ENCODE measurements around the gene CRIM1.

The CRIM1 gene

GRCh38 chr2:36394804-36395203 lies 39.2 kb downstream of the CRIM1 start:
- Histone ChIP-seq H3K23ac (ENCODE audit: low read length in 2 of 2) (no peak overlapping the region), H3K9me3 (ENCODE audit: control insufficient read depth, low read length) (no peaks in the 10 kb centered on the region), H2AK5ac (ENCODE audit: low read length, severe bottlenecking) (no peak overlapping the region), H3K4me1 (ENCODE audit: control insufficient read depth, insufficient read depth, low read depth, low read length) (peaks cover 8% of the 10 kb centered on the region), H3K4ac (ENCODE audit: low read depth in 1 of 2, low read length in 2 of 2) (no peak overlapping the region), H3K18ac (ENCODE audit: low read depth in 1 of 2, low read length in 2 of 2) (no peak overlapping the region), H2BK15ac (ENCODE audit: low read depth, poor library complexity, severe bottlenecking) (no peak overlapping the region), H3K4me3 (ENCODE audit: insufficient read depth in 1 of 2, low read depth in 1 of 2, low read length in 2 of 2) (no peak overlapping the region), H3K79me1 (replicated peaks; ENCODE audit: low read length, poor library complexity, severe bottlenecking) (peaks cover 4% of the 10 kb centered on the region), H2AFZ (ENCODE audit: low read depth, low read length) (no peak overlapping the region), H3K9ac (ENCODE audit: low read length) (no peak overlapping the region), H2BK120ac (ENCODE audit: low read depth, low read length) (no peak overlapping the region), H3K27me3 (ENCODE audit: control insufficient read depth in 1 of 2, insufficient read depth in 1 of 2, low read length in 2 of 2) (no peaks in the 10 kb centered on the region), H3K14ac (ENCODE audit: low read length in 2 of 2) (no peak overlapping the region), H2BK12ac (ENCODE audit: low read length in 2 of 2) (no peak overlapping the region), H3K4me2 (ENCODE audit: low read length, poor library complexity, severe bottlenecking) (no peak overlapping the region), H4K8ac (ENCODE audit: low read length) (no peak overlapping the region), H2BK5ac (ENCODE audit: low read depth, low read length, poor library complexity, severe bottlenecking) (no peak overlapping the region), H3K36me3 (ENCODE audit: control insufficient read depth in 1 of 2, insufficient read depth in 2 of 2, low read depth in 1 of 2, low read length in 2 of 2) (peaks cover 4 to 16% of the 10 kb centered on the region in 2 experiments), H3K27ac (ENCODE audit: low read length, poor library complexity, severe bottlenecking) (no peak overlapping the region), H4K91ac (ENCODE audit: low read length) (no peak overlapping the region)
- DNase-seq = no peak
- 100% methylated on average over 2 of the region's 6 CpGs for WGBS

- H3K4ac ChIP-seq (ENCODE audit: low read depth in 1 of 2, low read length in 2 of 2) = peak overlapping the region in 1 of 2 experiments; percentile 15
- no peak overlapping the region for H3K14ac ChIP-seq (ENCODE audit: low read length in 2 of 2)
- H3K27ac ChIP-seq (ENCODE audit: low read length, poor library complexity, severe bottlenecking) = no peak overlapping the region
- no peak overlapping the region for H2BK12ac ChIP-seq (ENCODE audit: low read length in 2 of 2)
- H3K23ac ChIP-seq (ENCODE audit: low read length in 2 of 2) = no peak overlapping the region
- no peak overlapping the region for H2AFZ ChIP-seq (ENCODE audit: low read depth, low read length)
- H3K4me3 ChIP-seq (ENCODE audit: insufficient read depth in 1 of 2, low read depth in 1 of 2, low read length in 2 of 2) = no peak overlapping the region
- no peaks in the 10 kb centered on the region for H3K27me3 ChIP-seq (ENCODE audit: control insufficient read depth in 1 of 2, insufficient read depth in 1 of 2, low read length in 2 of 2)
- 89% methylated on average over 3 of the region's 4 CpGs for WGBS
- peaks cover 7% of the 10 kb centered on the region for H3K79me1 ChIP-seq (replicated peaks; ENCODE audit: low read length, poor library complexity, severe bottlenecking)
- no peaks in the 10 kb centered on the region for H3K9me3 ChIP-seq (ENCODE audit: control insufficient read depth, low read length)
- no peak overlapping the region for H3K18ac ChIP-seq (ENCODE audit: low read depth in 1 of 2, low read length in 2 of 2)
- no peak overlapping the region for H2BK5ac ChIP-seq (ENCODE audit: low read depth, low read length, poor library complexity, severe bottlenecking)
- no peak overlapping the region for H3K9ac ChIP-seq (ENCODE audit: low read length)
- H3K4me1 ChIP-seq (ENCODE audit: control insufficient read depth, insufficient read depth, low read depth, low read length) = peaks cover 7% of the 10 kb centered on the region
- H2BK15ac ChIP-seq (ENCODE audit: low read depth, poor library complexity, severe bottlenecking) = no peak overlapping the region
- peaks cover 4 to 18% of the 10 kb centered on the region in 2 experiments for H3K36me3 ChIP-seq (ENCODE audit: control insufficient read depth in 1 of 2, insufficient read depth in 2 of 2, low read depth in 1 of 2, low read length in 2 of 2)
- DNase-seq = peak; percentile 18
- H4K8ac ChIP-seq (ENCODE audit: low read length) = no peak overlapping the region
- H3K4me2 ChIP-seq (ENCODE audit: low read length, poor library complexity, severe bottlenecking) = no peak overlapping the region
- no peak overlapping the region for H2BK120ac ChIP-seq (ENCODE audit: low read depth, low read length)
- no peak overlapping the region for H2AK5ac ChIP-seq (ENCODE audit: low read length, severe bottlenecking)
- no peak overlapping the region for H4K91ac ChIP-seq (ENCODE audit: low read length)
Observed at GRCh38 chr2:36395866-36396265, 40.3 kb downstream of the CRIM1 start.

DNA sequence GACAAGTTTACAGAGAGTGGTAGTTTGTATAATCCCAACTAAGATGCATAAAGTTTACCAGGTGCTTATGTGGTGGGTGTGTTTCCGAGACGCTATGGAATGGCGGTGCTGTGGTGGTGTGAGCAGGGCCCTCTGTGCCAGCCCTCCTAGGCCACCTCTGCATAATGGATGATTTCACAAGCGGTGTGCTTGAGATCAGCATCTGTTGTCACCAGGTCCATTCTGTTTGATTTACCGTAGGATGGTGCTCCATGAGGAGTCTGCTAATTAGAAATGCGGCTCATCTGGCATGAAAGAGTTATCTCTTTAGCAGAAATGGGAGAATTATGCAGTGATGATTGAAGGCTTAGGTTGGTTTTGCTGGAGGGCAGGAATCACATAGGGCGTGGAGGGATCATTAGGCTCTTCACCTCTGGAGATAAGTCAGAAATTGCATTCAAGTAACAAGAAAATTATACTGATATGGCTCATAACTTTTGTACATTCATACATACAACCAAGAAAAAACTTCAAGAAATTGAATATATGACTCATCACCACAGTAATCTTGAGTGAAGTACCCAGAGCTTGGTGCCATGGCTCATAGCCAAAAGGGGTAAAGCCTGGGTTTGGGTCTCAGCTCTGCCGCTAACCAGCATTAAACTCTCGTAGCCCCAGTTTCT lies 41.4 kb downstream of the CRIM1 start:
- Histone ChIP-seq H3K4me3 (ENCODE audit: insufficient read depth in 1 of 2, low read depth in 1 of 2, low read length in 2 of 2) (no peak overlapping the region), H3K14ac (ENCODE audit: low read length in 2 of 2) (no peak overlapping the region), H4K91ac (ENCODE audit: low read length) (no peak overlapping the region), H3K4ac (ENCODE audit: low read depth in 1 of 2, low read length in 2 of 2) (peak overlapping the region in 1 of 2 experiments; percentile 33), H3K27me3 (ENCODE audit: control insufficient read depth in 1 of 2, insufficient read depth in 1 of 2, low read length in 2 of 2) (no peaks in the 10 kb centered on the region), H3K27ac (ENCODE audit: low read length, poor library complexity, severe bottlenecking) (no peak overlapping the region), H3K4me2 (ENCODE audit: low read length, poor library complexity, severe bottlenecking) (no peak overlapping the region), H2AFZ (ENCODE audit: low read depth, low read length) (no peak overlapping the region), H2BK5ac (ENCODE audit: low read depth, low read length, poor library complexity, severe bottlenecking) (no peak overlapping the region), H3K9me3 (ENCODE audit: control insufficient read depth, low read length) (no peaks in the 10 kb centered on the region), H2AK5ac (ENCODE audit: low read length, severe bottlenecking) (no peak overlapping the region), H3K79me1 (replicated peaks; ENCODE audit: low read length, poor library complexity, severe bottlenecking) (peaks cover 10% of the 10 kb centered on the region), H4K8ac (ENCODE audit: low read length) (no peak overlapping the region), H2BK120ac (ENCODE audit: low read depth, low read length) (no peak overlapping the region), H3K23ac (ENCODE audit: low read length in 2 of 2) (no peak overlapping the region), H3K36me3 (ENCODE audit: control insufficient read depth in 1 of 2, insufficient read depth in 2 of 2, low read depth in 1 of 2, low read length in 2 of 2) (peaks cover 7 to 18% of the 10 kb centered on the region in 2 experiments), H3K4me1 (ENCODE audit: control insufficient read depth, insufficient read depth, low read depth, low read length) (peaks cover 8% of the 10 kb centered on the region), H3K9ac (ENCODE audit: low read length) (no peak overlapping the region), H2BK15ac (ENCODE audit: low read depth, poor library complexity, severe bottlenecking) (no peak overlapping the region), H2BK12ac (ENCODE audit: low read length in 2 of 2) (peak overlapping the region in 1 of 2 experiments; percentile 34), H3K18ac (ENCODE audit: low read depth in 1 of 2, low read length in 2 of 2) (no peak overlapping the region)
- 93% methylated on average over 9 of the region's 9 CpGs for WGBS
- DNase-seq = peak; percentile 26

DNA sequence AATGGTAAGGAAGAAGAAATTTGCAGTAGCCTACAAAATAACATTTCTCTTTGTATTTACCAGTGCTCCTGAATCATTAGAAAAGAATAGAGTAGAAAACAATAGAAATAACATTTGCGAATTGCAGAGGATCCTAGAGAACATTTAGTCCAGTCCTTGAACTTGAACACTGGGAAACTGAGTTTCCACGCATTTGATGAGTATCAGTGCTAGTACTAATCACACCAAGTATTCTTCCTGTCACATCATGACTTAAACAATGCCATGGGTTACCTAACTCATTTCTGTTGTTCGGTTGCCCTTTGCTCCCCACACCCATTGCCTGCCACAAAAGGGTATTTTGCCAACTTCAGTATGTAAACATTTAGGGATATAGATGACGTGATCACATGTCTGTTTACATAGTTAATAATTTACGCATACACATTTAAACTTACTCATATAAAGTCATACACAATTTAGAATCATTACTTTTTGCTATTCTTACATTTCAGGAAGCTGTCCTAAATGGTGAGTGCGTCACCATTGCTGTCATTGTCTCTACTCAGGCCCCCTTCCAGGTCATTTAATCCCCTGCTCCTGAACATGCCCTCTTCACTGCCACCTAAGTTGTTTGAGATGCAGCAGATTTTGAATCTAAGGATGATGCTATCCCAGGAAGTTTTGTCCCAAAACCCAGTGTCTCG lies 42.3 kb downstream of the CRIM1 start:
- Histone ChIP-seq H3K23ac (ENCODE audit: low read length in 2 of 2) (no peak overlapping the region), H3K27me3 (ENCODE audit: control insufficient read depth in 1 of 2, insufficient read depth in 1 of 2, low read length in 2 of 2) (no peaks in the 10 kb centered on the region), H2BK120ac (ENCODE audit: low read depth, low read length) (no peak overlapping the region), H3K4ac (ENCODE audit: low read depth in 1 of 2, low read length in 2 of 2) (no peak overlapping the region), H3K18ac (ENCODE audit: low read depth in 1 of 2, low read length in 2 of 2) (no peak overlapping the region), H3K14ac (ENCODE audit: low read length in 2 of 2) (no peak overlapping the region), H2BK5ac (ENCODE audit: low read depth, low read length, poor library complexity, severe bottlenecking) (no peak overlapping the region), H3K27ac (ENCODE audit: low read length, poor library complexity, severe bottlenecking) (no peak overlapping the region), H4K8ac (ENCODE audit: low read length) (no peak overlapping the region), H3K9me3 (ENCODE audit: control insufficient read depth, low read length) (no peaks in the 10 kb centered on the region), H3K9ac (ENCODE audit: low read length) (no peak overlapping the region), H4K91ac (ENCODE audit: low read length) (no peak overlapping the region), H2BK12ac (ENCODE audit: low read length in 2 of 2) (no peak overlapping the region), H3K4me2 (ENCODE audit: low read length, poor library complexity, severe bottlenecking) (no peak overlapping the region), H2BK15ac (ENCODE audit: low read depth, poor library complexity, severe bottlenecking) (no peak overlapping the region), H3K4me1 (ENCODE audit: control insufficient read depth, insufficient read depth, low read depth, low read length) (peaks cover 8% of the 10 kb centered on the region), H3K79me1 (replicated peaks; ENCODE audit: low read length, poor library complexity, severe bottlenecking) (peaks cover 10% of the 10 kb centered on the region), H2AFZ (ENCODE audit: low read depth, low read length) (no peak overlapping the region), H3K36me3 (ENCODE audit: control insufficient read depth in 1 of 2, insufficient read depth in 2 of 2, low read depth in 1 of 2, low read length in 2 of 2) (peaks cover 7 to 18% of the 10 kb centered on the region in 2 experiments), H2AK5ac (ENCODE audit: low read length, severe bottlenecking) (no peak overlapping the region), H3K4me3 (ENCODE audit: insufficient read depth in 1 of 2, low read depth in 1 of 2, low read length in 2 of 2) (no peak overlapping the region)
- no peak for DNase-seq
- 99% methylated on average over 5 of the region's 7 CpGs for WGBS

All from mesenchymal stem cell (in vitro differentiated cells and primary cell).